ENCODE results near the gene SLC6A6. TPM values are rescaled to one million over a fixed set of nuclear protein-coding genes. Genes with fewer than 3 reads are reported as not detected.
A peak's percentile ranks its signal among the peaks of the same experiment; 100 is the strongest.

The SLC6A6 gene
- total RNA-seq, 1 donor from 2014 or later = 129 TPM

DNA sequence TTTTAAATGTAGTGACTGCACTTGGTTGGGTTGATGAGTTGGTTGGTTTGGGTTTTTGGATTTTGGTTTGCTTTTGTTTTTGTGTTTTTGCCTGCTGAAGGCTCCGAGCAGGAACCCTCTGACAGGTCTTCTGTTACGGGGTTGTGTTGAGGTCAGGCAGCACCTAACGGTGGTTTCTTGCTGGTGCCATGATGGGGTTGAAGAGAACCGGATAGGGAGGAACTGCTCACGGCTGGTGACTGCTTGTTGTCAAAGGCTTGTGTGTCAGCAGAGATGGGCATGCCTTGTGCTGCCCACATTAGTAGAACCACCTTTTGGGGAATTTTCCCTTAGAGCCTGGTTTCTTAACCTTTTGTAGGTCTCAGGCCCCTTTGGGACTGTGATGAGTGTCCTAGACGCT, 42.0 kb downstream of the SLC6A6 start:
- intact Hi-C loops (cut with DNase I) = loop anchor here (5.0 kb wide), 1 partner anchor 38 kb away; no protein-coding TSS in a partner anchor
- no peak for DNase-seq (ENCODE audit: low spot score)

GRCh38 chr3:14445773-14446172, 43.4 kb downstream of the SLC6A6 start:
- no peak for DNase-seq (ENCODE audit: low spot score)
- intact Hi-C loops (cut with DNase I) = no loop called here

DNA sequence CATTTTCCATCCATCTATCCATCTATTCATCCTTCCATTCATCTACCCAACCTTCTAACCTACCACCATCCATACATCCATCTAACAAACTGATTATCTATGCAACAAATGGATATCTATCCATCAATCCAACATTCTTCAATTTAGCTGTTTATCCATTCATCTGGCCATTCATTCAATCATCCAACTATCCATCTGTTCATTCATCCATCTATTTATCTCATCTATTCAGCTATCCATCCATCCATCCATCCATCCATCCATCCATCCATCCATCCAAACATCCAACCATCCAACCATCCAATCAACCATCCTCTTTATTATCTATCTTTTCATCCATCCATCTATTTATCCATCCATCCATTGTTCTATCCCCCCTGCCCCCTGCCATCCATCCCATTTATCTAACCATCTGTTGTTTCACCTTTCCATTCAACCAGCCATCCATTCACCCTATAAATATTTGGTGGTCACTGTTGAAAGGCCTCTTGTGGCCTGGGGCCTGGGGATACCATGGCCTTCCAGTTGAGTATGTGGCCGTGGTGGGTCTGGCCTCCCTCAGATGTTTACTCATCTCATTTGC, 44.7 kb downstream of the SLC6A6 start:
- DNase-seq (ENCODE audit: low spot score) = no peak
- intact Hi-C loops (cut with DNase I) = no loop called here

- intact Hi-C loops (cut with DNase I) = no loop called here
- no peak for DNase-seq (ENCODE audit: low spot score)
Measured at GRCh38 chr3:14448063-14448462, 45.7 kb downstream of the SLC6A6 start.

DNA sequence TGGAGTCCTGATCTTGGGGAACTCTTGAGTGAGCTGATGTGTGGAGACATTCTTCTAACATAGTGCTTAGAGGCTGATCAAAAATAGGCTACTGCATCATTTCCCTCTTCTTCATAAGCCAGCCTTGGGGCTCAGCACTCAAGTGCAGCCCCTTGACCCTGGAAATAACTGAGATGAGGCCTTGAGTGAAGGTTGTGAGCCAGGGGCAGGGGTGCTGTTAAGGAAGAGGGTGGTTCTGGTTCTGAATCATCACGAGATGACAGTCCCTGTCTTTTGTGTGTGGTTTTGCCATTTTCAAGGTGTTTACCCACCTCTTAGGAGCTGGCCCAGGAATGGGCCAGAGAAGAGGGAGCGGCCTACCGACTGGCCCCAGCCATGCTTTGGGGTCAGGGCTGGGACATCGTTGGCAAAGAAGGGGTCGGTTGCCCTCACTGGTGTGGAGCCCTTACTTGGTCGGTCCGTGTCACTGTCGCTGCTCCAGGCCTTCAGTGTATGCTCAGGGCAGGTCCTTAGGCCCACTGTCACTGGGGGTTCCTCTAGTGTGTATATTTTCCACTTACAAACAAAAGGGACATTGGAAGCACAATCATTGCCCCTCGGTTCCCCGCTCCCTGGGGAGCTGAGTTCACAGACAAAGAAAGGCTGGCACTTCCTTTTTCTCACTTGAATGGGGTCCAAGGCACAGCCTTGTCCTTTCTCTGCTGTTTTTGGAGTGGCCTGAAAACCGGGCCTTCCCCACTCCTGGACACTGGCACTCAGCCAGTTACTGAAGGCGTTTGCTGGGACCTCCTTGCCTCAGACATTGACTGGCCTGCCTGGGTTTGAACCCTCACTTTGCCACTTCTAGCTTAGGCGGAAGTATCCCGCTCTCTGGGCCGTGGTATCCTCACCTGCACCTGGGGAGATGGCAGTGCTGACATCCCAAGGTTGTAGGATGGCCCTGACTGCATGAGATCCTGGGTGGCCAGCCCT, 46.6 kb downstream of the SLC6A6 start:
- intact Hi-C loops (cut with DNase I) = no loop called here
- no peak for DNase-seq (ENCODE audit: low spot score)

- DNase-seq (ENCODE audit: low spot score) = no peak
- intact Hi-C loops (cut with DNase I) = loop anchor here (5.0 to 10.0 kb wide), 2 partner anchors 48 to 216 kb away; partner anchors contain the start of gene SLC6A6
Measured at GRCh38 chr3:14450506-14450905, 48.1 kb downstream of the SLC6A6 start.

GRCh38 chr3:14450922-14451606, 48.7 kb downstream of the SLC6A6 start:
- intact Hi-C loops (cut with DNase I) = loop anchor here (5.0 to 10.0 kb wide), 2 partner anchors 49 to 216 kb away; partner anchors contain the start of gene SLC6A6
- no peak for DNase-seq (ENCODE audit: low spot score)

DNA sequence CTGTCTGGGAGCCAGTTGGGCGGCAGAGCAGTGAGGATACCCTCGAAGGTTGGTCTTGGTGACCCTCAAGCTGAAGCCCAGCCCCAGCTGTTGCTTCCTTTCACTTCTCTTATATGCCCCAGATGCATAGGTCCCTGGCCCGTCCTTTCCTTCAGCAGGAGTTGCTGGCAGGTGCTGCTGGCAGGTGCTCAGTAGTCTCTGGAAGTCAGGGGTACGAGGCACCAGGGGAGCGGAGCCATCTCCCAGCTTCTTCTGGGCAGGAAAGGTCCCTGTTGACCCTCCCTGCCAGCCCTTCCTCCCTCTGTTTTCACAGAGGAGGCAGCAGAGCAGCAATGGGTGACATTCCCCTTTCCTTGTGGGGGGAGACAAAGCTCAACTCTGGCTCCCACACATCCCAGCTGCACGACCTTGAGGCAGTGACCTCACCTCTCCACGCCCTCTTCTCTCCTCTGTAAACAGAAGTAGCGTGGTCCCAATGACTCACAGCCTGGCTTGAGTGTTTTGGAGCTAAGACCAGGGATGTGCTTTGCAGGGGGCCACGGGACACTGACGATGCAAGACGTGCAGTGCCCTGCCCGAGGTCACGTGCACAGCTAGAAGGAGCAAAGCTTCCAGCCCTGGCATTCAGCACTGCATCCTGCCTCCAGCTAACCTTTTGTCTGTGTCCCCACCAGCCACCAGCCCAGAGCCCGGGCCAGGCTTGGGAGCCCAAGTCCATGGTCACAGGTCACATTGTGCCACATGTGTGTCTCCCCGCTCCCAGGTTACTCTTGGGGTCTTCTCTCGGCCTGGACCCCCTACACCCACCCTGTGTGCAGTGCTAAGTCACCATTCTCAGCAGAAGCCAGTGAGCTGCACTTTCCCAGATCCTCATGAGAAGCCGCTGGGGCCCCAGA, 49.7 kb downstream of the SLC6A6 start:
- DNase-seq (ENCODE audit: low spot score) = no peak
- intact Hi-C loops (cut with DNase I) = loop anchor here (1.0 to 10.0 kb wide), 4 partner anchors 11 to 217 kb away; partner anchors contain the start of gene SLC6A6

DNA sequence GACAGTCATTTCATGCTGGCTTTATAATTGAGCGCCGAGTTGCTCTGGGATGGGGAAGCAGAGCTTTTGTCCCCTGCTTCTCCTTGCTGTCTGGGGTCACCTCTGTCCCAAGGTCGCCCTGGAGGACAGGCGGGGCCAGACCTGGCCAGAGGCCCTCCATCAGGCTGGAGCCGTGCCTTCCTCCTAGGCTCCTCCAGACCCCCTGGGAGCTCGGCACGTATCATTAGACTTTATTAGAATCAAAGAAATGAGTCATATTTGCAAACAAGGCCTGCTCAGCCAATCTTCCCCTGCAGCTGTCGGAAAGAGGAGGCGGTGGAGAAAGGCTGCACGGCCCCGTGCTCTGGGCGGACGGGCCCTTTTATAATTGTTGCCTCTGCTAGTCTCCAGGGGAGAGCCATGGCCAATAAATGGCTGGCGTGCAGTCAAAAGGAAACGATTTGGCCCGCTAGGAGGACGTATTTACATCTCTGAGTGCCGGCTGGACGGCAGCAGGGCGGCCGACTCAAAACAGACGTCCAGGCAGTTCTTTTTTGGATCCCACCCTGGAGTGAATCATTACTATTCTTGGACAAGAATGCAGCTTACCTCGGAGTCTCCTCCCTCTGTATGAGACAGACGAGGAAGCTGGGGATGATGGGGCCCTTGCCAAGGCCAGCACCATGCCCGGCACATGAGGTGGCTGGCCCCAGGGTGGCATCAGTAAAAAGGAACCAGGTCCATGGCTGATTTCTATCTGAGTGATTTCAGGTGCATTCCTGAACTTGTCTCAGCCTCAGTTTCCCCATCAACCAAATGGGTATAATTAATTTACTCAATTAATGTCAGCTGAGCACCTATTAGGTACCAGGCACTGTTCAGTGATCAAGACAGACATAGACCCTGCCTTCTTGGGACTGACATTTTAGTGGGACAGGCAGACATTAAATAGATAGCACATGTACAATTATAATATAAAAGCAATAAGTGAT, 50.6 kb downstream of the SLC6A6 start:
- DNase-seq (ENCODE audit: low spot score) = peak; percentile 95
- intact Hi-C loops (cut with DNase I) = loop anchor here (1.0 to 10.0 kb wide), 4 partner anchors 12 to 218 kb away; partner anchors contain the start of gene SLC6A6

GRCh38 chr3:14453876-14454638, 51.7 kb downstream of the SLC6A6 start:
- no peak for DNase-seq (ENCODE audit: low spot score)
- intact Hi-C loops (cut with DNase I) = loop anchor here (2.0 to 10.0 kb wide), 3 partner anchors 21 to 219 kb away; partner anchors contain the start of gene SLC6A6

DNA sequence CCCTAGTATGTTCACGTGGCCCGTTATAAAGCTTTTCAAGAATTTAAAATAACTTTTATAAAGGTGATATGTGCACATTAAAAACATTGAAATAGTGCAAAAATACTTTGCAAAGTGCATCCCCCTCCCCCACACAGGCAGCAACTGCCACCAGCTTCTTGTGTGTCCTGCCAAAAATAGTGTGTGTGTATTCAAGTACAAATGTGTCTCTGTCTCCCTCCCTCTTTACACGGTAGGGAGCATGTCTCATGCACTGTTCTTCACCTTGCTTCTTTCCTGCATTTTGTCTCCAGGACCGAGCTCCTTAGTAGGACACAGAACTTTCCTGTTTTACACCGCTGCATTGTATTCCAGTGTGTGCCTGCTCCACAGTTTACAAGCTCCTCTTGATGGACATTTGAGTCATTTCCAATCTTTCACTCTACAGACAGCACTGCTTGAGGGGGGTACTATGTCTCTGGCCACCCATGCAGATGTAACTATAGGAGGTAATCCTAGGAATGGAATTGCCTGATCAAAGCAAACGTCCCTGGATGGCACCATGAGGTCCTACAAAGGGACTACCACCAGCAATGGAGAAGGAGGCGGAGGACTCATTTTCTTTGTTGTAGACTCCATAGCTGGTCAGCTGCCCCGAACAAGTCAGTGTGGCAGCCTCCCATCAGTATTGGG, 52.4 kb downstream of the SLC6A6 start:
- intact Hi-C loops (cut with DNase I) = loop anchor here (5.0 to 10.0 kb wide), 2 partner anchors 52 to 220 kb away; partner anchors contain the start of gene SLC6A6
- no peak for DNase-seq (ENCODE audit: low spot score)

- no peak for DNase-seq (ENCODE audit: low spot score)
- intact Hi-C loops (cut with DNase I) = loop anchor here (10.0 kb wide), 1 partner anchor 221 kb away; no protein-coding TSS in a partner anchor
Measured at GRCh38 chr3:14455571-14456317, 53.3 kb downstream of the SLC6A6 start.

DNA sequence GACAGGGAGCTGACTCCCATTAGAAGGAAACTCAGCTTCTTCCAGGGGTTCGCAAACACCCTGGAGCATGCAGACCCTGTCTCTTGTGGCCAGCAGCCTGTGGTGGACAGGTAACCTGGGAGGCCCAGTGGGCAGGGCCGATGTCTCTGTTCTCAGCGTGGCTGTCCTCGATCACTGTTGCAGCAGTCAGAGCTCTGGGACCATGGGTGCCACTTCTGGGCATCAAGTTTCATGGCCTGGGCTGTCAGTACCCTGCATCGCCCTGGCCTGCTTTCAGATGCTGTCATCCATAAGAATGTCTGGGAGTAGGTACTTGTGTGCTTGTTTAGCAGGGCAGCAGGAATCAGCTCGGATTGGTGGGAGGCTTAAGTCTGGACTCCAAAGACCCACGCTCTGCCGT, 54.4 kb downstream of the SLC6A6 start:
- no peak for DNase-seq (ENCODE audit: low spot score)

DNA sequence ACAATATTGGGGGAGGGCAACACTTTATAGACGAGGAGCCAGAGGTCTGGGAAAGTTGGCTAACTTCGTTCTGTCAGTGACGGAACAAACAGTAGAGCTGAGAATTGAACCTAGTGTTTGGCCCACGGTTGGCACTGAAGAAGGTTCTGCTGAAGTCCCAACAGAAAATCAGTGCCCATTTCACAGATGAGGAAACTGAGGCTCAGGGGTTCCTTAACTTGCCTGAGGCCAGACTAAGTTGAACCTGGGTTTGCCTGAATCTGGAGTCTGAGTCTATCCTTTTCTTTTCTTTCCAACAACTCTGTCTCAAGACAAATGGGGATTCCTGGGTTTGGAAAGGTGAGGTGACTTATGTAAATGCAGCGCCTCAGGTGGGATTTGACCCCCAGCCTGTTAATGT, 55.1 kb downstream of the SLC6A6 start:
- intact Hi-C loops (cut with DNase I) = loop anchor here (10.0 kb wide), 1 partner anchor 223 kb away; no protein-coding TSS in a partner anchor

More for the DNA sequence above, 54.4 kb downstream of the SLC6A6 start:
- intact Hi-C loops (cut with DNase I) = loop anchor here (10.0 kb wide), 1 partner anchor 222 kb away; no protein-coding TSS in a partner anchor

DNA sequence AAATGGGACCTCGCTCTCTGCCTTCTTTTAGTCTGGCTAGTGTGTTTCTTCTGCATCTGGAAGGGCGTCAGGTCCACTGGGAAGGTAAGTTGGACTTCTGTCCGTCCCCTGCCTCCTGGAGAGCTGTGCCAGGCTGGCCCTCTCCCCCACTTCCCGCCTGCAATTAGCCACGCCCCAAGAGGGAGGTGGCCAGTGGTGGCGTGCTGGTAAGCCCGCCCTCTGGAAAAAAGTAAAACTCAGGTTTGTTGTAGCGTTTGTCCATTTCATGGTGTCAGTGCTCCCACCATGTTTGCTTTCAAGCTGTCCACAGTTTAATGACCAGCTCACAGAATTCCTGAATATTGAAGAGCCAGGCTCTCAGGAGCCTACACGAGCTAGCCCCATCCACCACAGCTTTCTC, 55.6 kb downstream of the SLC6A6 start:
- intact Hi-C loops (cut with DNase I) = loop anchor here (10.0 kb wide), 1 partner anchor 223 kb away; no protein-coding TSS in a partner anchor
- DNase-seq (ENCODE audit: low spot score) = no peak

More for the DNA sequence above, 55.1 kb downstream of the SLC6A6 start:
- DNase-seq (ENCODE audit: low spot score) = no peak
